DMS 273 treated with DMSO at 0.1 percent for 48 hours (cell line): Measurements from ENCODE around the gene NSMCE4A.
"Not testable (repeated sequence)": the region's sequence is repeated elsewhere in the genome, so short reads cannot be mapped to it uniquely, and the experiment has no call there.

ENCODE experiments used
- DNase-seq: peaks from one replicate; lab custom pipeline; 2025; lab: John Stamatoyannopoulos, UW

The NSMCE4A gene, protein sequence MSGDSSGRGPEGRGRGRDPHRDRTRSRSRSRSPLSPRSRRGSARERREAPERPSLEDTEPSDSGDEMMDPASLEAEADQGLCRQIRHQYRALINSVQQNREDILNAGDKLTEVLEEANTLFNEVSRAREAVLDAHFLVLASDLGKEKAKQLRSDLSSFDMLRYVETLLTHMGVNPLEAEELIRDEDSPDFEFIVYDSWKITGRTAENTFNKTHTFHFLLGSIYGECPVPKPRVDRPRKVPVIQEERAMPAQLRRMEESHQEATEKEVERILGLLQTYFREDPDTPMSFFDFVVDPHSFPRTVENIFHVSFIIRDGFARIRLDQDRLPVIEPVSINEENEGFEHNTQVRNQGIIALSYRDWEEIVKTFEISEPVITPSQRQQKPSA

DNA sequence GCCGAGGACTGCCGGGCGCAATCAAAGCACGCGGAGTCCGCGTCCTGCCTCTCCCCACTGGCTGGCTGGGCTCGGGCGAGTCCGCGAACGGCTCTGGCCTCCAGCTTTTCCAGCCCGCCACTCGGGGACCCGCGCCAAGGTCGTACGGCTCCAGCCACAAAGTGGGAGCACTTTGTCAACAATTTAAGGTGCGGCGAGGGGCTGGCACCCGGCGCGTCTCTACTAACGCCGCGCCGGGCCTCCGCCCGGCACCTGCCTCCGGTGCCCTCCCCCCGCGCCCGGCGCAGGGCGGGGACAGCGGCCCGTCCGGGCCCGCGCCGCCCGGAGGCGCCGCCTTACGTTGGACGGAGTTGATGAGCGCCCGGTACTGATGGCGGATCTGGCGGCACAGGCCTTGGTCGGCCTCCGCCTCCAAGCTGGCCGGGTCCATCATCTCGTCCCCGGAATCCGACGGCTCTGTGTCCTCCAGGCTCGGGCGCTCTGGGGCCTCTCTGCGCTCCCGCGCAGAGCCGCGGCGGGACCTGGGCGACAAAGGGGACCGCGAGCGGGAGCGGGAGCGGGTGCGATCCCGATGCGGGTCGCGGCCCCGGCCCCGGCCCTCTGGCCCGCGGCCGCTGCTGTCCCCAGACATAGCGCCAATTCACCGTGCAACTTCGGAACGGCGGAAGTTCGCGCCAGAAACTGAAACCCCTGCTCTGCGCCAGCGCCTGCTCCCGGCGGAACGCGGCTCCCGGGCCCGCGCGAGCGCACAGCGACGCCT lies at the start of gene NSMCE4A:
Gene NSMCE4A, minus strand, starts transcription at position 683 of the 760 bp plus-strand sequence. Its CDS starts 52 bp downstream, at position 631.
- no peak for DNase-seq

GRCh38 chr10:122023257-122023656 lies 48.2 kb upstream of the NSMCE4A start:
- not testable (repeated sequence) for DNase-seq

GRCh38 chr10:122022276-122022675 lies 47.3 kb upstream of the NSMCE4A start:
- DNase-seq, result no peak

- no peak for DNase-seq
Measured at GRCh38 chr10:122021828-122022227, 46.8 kb upstream of the NSMCE4A start.

GRCh38 chr10:122021379-122021778 lies 46.4 kb upstream of the NSMCE4A start:
- no peak for DNase-seq

DNA sequence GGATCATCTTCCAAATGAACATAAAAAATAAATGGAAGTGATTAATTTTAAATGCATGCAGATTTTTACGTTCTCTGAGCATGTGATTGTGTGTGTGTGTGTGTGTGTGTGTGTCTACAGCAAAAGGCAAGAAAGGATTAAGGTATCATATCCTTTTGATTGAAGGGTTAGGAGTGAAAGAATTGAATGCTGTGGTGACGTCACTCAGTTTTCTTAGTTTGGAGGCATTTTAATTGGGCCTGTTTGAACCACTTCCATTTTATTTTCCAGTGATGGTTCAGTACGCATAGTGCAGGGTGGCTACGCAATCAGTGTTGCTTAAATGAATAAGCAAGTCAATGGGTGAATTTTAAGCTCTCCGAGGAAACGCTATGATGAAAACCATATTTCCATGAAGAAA lies 45.2 kb upstream of the NSMCE4A start:
- DNase-seq, result no peak

GRCh38 chr10:122019414-122019975 lies 44.5 kb upstream of the NSMCE4A start:
- no peak for DNase-seq

GRCh38 chr10:122018951-122019413 lies 44.0 kb upstream of the NSMCE4A start:
- no peak for DNase-seq

GRCh38 chr10:122018491-122018890 lies 43.5 kb upstream of the NSMCE4A start:
- DNase-seq, result no peak

GRCh38 chr10:122017926-122018325 lies 42.9 kb upstream of the NSMCE4A start:
- DNase-seq, result not testable (repeated sequence)

GRCh38 chr10:122014652-122015248 lies 39.7 kb upstream of the NSMCE4A start:
- DNase-seq, result no peak

GRCh38 chr10:122013311-122013780 lies 38.3 kb upstream of the NSMCE4A start:
- DNase-seq, result no peak

- no peak for DNase-seq
Measured at GRCh38 chr10:122012731-122013130, 37.7 kb upstream of the NSMCE4A start.

DNA sequence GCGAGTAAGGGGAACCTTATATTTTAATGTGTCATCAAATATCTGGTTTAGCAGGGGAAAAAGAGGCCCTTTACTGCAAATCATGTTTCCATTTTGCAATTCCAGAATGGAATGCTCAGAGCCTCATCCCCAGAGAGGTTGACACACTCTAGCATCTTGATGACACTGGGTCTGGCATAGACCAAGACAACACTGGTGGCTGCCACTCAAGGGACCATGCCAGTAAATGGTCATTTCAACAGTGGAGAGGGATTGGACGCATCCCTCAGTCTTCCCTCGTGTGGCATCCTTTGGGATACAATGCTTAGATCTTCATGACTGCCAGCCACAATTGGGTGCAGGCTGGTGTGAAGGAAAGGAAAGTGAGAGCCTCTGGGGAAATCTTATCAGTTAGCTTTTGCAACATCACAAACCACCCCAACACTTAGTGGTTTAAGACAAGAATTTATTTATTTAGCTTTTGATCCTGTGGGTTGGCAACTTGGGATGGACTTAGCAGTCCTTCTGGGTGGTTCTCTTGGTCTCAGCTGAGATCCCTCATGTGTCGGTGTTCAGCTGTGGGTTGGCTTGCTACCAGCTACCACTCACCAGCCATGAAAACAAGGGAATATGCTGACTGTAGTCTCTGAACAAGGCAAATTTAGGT lies 35.5 kb upstream of the NSMCE4A start:
- DNase-seq, result no peak

GRCh38 chr10:122007415-122007814 lies 32.4 kb upstream of the NSMCE4A start:
- no peak for DNase-seq

DNA sequence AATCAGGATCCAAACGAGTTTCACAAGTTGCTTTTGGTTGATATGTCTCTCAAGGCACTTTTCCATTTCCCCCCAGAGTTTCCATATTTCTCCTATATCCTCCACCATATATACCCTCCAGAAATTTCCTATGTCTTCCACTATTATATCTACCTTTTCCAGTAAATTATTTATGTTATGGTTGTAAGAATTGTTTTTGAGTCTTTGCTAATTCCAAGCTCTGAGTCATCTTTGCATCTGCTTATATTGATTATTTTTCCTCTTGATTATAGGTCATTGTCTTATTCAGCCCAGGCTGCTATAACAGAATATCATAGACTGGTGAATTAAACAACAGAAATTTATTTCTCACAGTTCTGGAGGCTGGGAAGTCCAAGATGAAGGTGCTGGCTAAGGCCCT lies 26.7 kb upstream of the NSMCE4A start:
- DNase-seq, result no peak

GRCh38 chr10:121999301-121999700 lies 24.3 kb upstream of the NSMCE4A start:
- no peak for DNase-seq

GRCh38 chr10:121998462-121998861 lies 23.4 kb upstream of the NSMCE4A start:
- no peak for DNase-seq

- DNase-seq, result no peak
Measured at GRCh38 chr10:121994429-121994941, 19.5 kb upstream of the NSMCE4A start.

- DNase-seq, result not testable (repeated sequence)
Measured at GRCh38 chr10:121991727-121992126, 16.7 kb upstream of the NSMCE4A start.

GRCh38 chr10:121990015-121990677 lies 15.1 kb upstream of the NSMCE4A start:
- DNase-seq, result no peak
